ENCODE data around the gene CA10. TPM values are rescaled to one million over a fixed set of nuclear protein-coding genes. Genes with fewer than 3 reads are reported as not detected.

CA10 gene
- total and polyA plus RNA-seq, 9 of the 15 experiments (the other 6 are each of a cell fraction or from before 2014, with no cell fraction given), result not detected

- H2AFZ ChIP-seq (ENCODE audit: low read depth, low read length), result no peak overlapping the region
- H3K27me3 ChIP-seq (ENCODE audit: control insufficient read depth in 2 of 2, insufficient read depth in 2 of 2, low read length in 2 of 2), result no peaks in the 10 kb centered on the region
- no peaks in the 10 kb centered on the region for H3K9me1 ChIP-seq (ENCODE audit: control insufficient read depth, insufficient read depth, low read length)
- H3K4me2 ChIP-seq (ENCODE audit: insufficient read depth, low read length), result no peak overlapping the region
- no peaks in the 10 kb centered on the region for H3K79me2 ChIP-seq (ENCODE audit: control insufficient read depth, insufficient read depth, low read length)
- H3K4me1 ChIP-seq (replicated peaks in 1 of 2; ENCODE audit: control insufficient read depth in 2 of 2, insufficient read depth in 2 of 2, low read length in 2 of 2), result no peaks in the 10 kb centered on the region
- H3K27ac ChIP-seq (ENCODE audit: extremely low read depth, low read depth, low read length), result no peak overlapping the region
- no peak overlapping the region for H3K9ac ChIP-seq (ENCODE audit: insufficient read depth in 1 of 2, low read depth in 2 of 2, low read length in 2 of 2)
- no peak overlapping the region for H3K4me3 ChIP-seq
- in situ Hi-C loops (cut with MboI) (no loop called here), intact Hi-C loops (cut with micrococcal nuclease) (no loop called here)
- ATAC-seq (no peak), FAIRE-seq (no peak), DNase-seq (ENCODE audit: extremely low read depth in 1 of 4, low spot score in 3 of 4) (no peak)
- H3K36me3 ChIP-seq (ENCODE audit: control insufficient read depth, insufficient read depth, low read length), result no peaks in the 10 kb centered on the region
- no TSS peak for BruUV-seq (replicated peaks)
- no peaks in the 10 kb centered on the region for H4K20me1 ChIP-seq (replicated peaks; ENCODE audit: control insufficient read depth, insufficient read depth, low read length)
- POLR2A ChIA-PET, result no interaction called here
- 2% methylated on average over 12 of the region's 12 CpGs for WGBS (ENCODE audit: insufficient coverage, low coverage, missing lambda C conversion rate)
- CTCF ChIA-PET (ENCODE audit: low intra/inter-chr PET ratio), result no interaction called here
- no peaks in the 10 kb centered on the region for H3K9me3 ChIP-seq (replicated peaks; ENCODE audit: control insufficient read depth, insufficient read depth, low read depth, low read length)
- TF ChIP-seq TCF7L2 (IDR thresholded peaks at IDR 0.05; ENCODE audit: low read depth, low read length) (no peak), HDAC1 (IDR thresholded peaks at IDR 0.05) (no peak), AFF4 (CRISPR knock-in tag; IDR thresholded peaks at IDR 0.05) (no peak), SOX6 (IDR thresholded peaks at IDR 0.05) (no peak), CEBPB (tag; IDR thresholded peaks at IDR 0.05) (no peak), ZBTB9 (CRISPR knock-in tag; IDR thresholded peaks at IDR 0.05) (no peak), NR0B1 (IDR thresholded peaks at IDR 0.05; ENCODE audit: partially characterized antibody) (no peak), ADNP (tag; IDR thresholded peaks at IDR 0.05) (no peak), PURB (CRISPR knock-in tag; IDR thresholded peaks at IDR 0.05; ENCODE audit: low read depth) (no peak), SFPQ (IDR thresholded peaks at IDR 0.05; ENCODE audit: low read depth, low read length) (no peak), ZBTB34 (CRISPR knock-in tag; IDR thresholded peaks at IDR 0.05) (no peak), SPI1 (IDR thresholded peaks at IDR 0.05; ENCODE audit: borderline replicate concordance, low read depth, low read length) (no peak)
These were observed 483.8 kb downstream of the CA10 start for GRCh38 chr17:51674579-51675255.

All from K562 (cell line).